Measurements from ENCODE around the gene NRXN3. TPM values are rescaled to one million over a fixed set of nuclear protein-coding genes. Genes with fewer than 3 reads are reported as not detected.

Gene NRXN3
- total RNA-seq, 1 experiment from 2014 or later: not detected

GRCh38 chr14:78701246-78701645 lies 531.1 kb downstream of the NRXN3 start:
- no peak for DNase-seq
- no peak overlapping the region for H3K27ac ChIP-seq
- H3K9me3 ChIP-seq (ENCODE audit: insufficient read depth, low read depth): no peaks in the 10 kb centered on the region
- ChIA-PET CTCF (no interaction called here), POLR2A (ENCODE audit: unreplicated experiment) (interaction anchor here (0.7 kb wide), 1 partner anchor 62 kb away, joined by 6 read pairs; no protein-coding TSS in a partner anchor)
- no peaks in the 10 kb centered on the region for H3F3A ChIP-seq (ENCODE audit: insufficient read depth, low read depth)
- no TSS peak for BruUV-seq (replicated peaks)
- no peaks in the 10 kb centered on the region for H4K20me1 ChIP-seq (ENCODE audit: insufficient read depth)
- H3K79me2 ChIP-seq (ENCODE audit: low read depth): no peaks in the 10 kb centered on the region
- H3K36me3 ChIP-seq (ENCODE audit: low read depth): no peaks in the 10 kb centered on the region
- H3K27me3 ChIP-seq (ENCODE audit: insufficient read depth, low read depth): 0 out of 2 replicates have a peak, but pooled peaks cover 3% of the 10 kb centered on the region
- no peak overlapping the region for H2AFZ ChIP-seq
- H3K4me3 ChIP-seq: no peak overlapping the region
- intact Hi-C loops (cut with micrococcal nuclease; ENCODE audit: unreplicated experiment): no loop called here
- H3K4me1 ChIP-seq (replicated peaks; ENCODE audit: insufficient read depth): no peaks in the 10 kb centered on the region
- no peak overlapping the region for H3K4me2 ChIP-seq
- TF ChIP-seq EZH2 (IDR thresholded peaks at IDR 0.05; ENCODE audit: low read depth) (no peak), CTCF (conservative IDR thresholded peaks at IDR 0.05) (no peak)
- no peaks in the 10 kb centered on the region for H3K9me2 ChIP-seq (ENCODE audit: insufficient read depth)

- intact Hi-C loops (cut with micrococcal nuclease; ENCODE audit: unreplicated experiment): no loop called here
- no TSS peak for BruUV-seq (replicated peaks)
- POLR2A ChIA-PET (ENCODE audit: unreplicated experiment): no interaction called here
- no peaks in the 10 kb centered on the region for H3K79me2 ChIP-seq (ENCODE audit: low read depth)
- TF ChIP-seq EZH2 (IDR thresholded peaks at IDR 0.05; ENCODE audit: low read depth) (no peak), CTCF (conservative IDR thresholded peaks at IDR 0.05) (no peak)
- H3K9me2 ChIP-seq (ENCODE audit: insufficient read depth): no peaks in the 10 kb centered on the region
- no peak overlapping the region for H3K4me2 ChIP-seq
- H3K4me3 ChIP-seq: no peak overlapping the region
- H4K20me1 ChIP-seq (ENCODE audit: insufficient read depth): no peaks in the 10 kb centered on the region
- H3K27me3 ChIP-seq (ENCODE audit: insufficient read depth, low read depth): 0 out of 2 replicates have a peak, but pooled peaks cover 3% of the 10 kb centered on the region
- H3K4me1 ChIP-seq (replicated peaks; ENCODE audit: insufficient read depth): no peaks in the 10 kb centered on the region
- no peak overlapping the region for H3K27ac ChIP-seq
- DNase-seq: no peak
- CTCF ChIA-PET: no interaction called here
- no peaks in the 10 kb centered on the region for H3F3A ChIP-seq (ENCODE audit: insufficient read depth, low read depth)
- H3K36me3 ChIP-seq (ENCODE audit: low read depth): no peaks in the 10 kb centered on the region
- H3K9me3 ChIP-seq (ENCODE audit: insufficient read depth, low read depth): no peaks in the 10 kb centered on the region
- no peak overlapping the region for H2AFZ ChIP-seq
These were observed 534.8 kb downstream of the NRXN3 start for GRCh38 chr14:78704965-78705364.

- intact Hi-C loops (cut with micrococcal nuclease; ENCODE audit: unreplicated experiment): no loop called here
- Histone ChIP-seq H3K4me2 (no peak overlapping the region), H3K4me1 (replicated peaks; ENCODE audit: insufficient read depth) (no peaks in the 10 kb centered on the region), H3K79me2 (ENCODE audit: low read depth) (no peaks in the 10 kb centered on the region), H3K36me3 (ENCODE audit: low read depth) (no peaks in the 10 kb centered on the region), H3K27ac (no peak overlapping the region), H2AFZ (no peak overlapping the region), H4K20me1 (ENCODE audit: insufficient read depth) (no peaks in the 10 kb centered on the region), H3K9me3 (ENCODE audit: insufficient read depth, low read depth) (no peaks in the 10 kb centered on the region), H3K4me3 (no peak overlapping the region), H3F3A (ENCODE audit: insufficient read depth, low read depth) (no peaks in the 10 kb centered on the region), H3K27me3 (ENCODE audit: insufficient read depth, low read depth) (no peaks in the 10 kb centered on the region), H3K9me2 (ENCODE audit: insufficient read depth) (no peaks in the 10 kb centered on the region)
- no peak for DNase-seq
- no TSS peak for BruUV-seq (replicated peaks)
- POLR2A ChIA-PET (ENCODE audit: unreplicated experiment): no interaction called here
- TF ChIP-seq EZH2 (IDR thresholded peaks at IDR 0.05; ENCODE audit: low read depth): no peak
- TF ChIP-seq CTCF (conservative IDR thresholded peaks at IDR 0.05): no peak
- CTCF ChIA-PET: no interaction called here
These were observed 535.8 kb downstream of the NRXN3 start for GRCh38 chr14:78705989-78706388.

All from PC-9 (cell line).